GM18858 (cell line): ENCODE results near the gene ZNF597.
"Not testable (repeated sequence)": the region's sequence is repeated elsewhere in the genome, so short reads cannot be mapped to it uniquely, and the experiment has no call there.

Source experiments
- ATAC-seq: cut with Tn5 transposase; IDR thresholded peaks from one replicate; pipeline ENCODE4 v1.9.1; 2021; ENCODE audit not compliant: unreplicated experiment

The ZNF597 gene

GRCh38 chr16:3475604-3476375 is 32.5 kb upstream of the ZNF597 start:
- no peak for ATAC-seq

- ATAC-seq, result not testable (repeated sequence)
These were observed 31.6 kb upstream of the ZNF597 start for GRCh38 chr16:3474870-3475269.

DNA sequence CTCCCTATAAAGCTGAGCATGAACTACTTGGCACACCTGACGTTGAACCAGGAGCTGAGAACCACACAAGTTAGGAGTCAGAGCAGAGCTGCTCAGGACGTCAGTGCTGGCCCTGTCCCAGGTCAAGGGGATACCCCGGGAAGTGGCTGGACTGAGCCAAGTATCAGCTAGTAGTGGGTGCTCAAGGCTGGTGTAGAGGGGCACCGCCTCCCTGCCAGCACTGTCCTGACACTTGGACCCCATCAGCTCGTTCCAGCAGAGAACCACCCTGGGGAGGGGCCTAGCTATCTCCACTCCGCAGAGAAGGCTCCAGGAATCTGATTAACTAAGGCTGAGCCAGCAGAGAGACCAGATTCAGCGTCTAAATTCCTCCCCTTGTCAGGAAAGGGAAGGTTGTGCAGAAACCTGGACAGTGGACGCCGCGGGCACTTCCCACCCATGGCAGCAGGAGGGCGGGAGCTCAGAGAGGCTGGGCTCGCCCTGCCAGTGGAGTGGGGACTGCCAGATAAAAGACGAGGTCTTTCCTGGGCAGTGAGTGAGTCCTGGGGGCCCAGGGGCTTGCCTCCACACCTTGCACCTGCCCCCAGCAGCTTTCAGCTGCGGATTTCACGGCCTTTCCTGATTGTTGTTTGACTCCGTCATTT is 31.0 kb upstream of the ZNF597 start:
- no peak for ATAC-seq

- not testable (repeated sequence) for ATAC-seq
These were observed 30.3 kb upstream of the ZNF597 start for GRCh38 chr16:3473596-3473943.

DNA sequence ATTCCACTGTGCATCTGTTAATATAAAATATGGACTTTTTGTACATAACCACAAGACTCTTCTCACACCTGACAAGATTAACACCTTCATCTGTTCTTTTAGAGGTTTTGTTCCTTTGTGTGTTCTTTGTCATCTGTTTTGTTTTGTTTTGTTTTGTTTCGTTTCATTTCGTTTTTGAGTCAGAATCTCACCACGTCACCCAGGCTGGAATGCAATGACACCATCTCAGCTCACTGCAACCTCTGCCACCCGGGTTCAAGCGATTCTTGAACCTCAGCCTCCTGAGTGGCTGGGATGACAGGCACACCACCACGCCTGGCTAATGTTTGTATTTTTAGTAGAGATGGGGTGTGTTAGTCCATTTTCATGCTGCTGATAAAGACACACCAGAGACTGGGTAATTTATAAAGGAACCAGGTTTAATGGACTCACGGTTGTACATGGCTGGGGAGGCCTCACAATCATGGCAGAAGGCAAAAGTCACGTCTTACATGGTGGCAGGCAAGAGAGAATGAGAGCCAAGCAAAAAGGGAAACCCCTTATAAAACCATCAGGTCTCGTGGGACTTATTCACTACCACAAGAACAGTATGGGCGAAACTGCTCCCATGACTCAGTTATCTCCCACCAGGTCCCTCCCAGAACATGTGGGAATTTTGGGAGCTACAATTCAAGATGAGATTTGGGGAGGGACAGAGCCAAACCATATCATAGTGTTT is 29.7 kb upstream of the ZNF597 start:
- no peak for ATAC-seq

GRCh38 chr16:3471518-3472176 is 28.3 kb upstream of the ZNF597 start:
- ATAC-seq, result no peak

DNA sequence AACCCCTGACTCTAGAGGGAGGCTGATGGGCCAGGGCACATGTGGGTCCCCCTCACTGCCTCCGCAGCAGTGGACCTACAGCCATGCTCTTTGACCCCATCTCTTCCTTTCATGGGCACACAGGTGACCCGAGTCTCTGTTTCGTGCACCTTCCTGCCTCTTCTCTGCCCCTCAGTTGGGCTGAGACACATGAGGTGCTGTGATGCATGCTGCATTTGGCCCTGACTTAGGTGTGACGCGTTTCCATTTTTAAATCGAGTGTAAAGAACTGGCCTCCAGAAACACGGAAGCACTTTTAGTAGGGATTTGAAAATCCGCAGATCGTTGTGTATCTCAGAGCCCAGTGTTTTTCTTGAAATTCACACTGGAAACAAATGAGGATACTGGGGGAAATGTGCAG is 27.4 kb upstream of the ZNF597 start:
- no peak for ATAC-seq

DNA sequence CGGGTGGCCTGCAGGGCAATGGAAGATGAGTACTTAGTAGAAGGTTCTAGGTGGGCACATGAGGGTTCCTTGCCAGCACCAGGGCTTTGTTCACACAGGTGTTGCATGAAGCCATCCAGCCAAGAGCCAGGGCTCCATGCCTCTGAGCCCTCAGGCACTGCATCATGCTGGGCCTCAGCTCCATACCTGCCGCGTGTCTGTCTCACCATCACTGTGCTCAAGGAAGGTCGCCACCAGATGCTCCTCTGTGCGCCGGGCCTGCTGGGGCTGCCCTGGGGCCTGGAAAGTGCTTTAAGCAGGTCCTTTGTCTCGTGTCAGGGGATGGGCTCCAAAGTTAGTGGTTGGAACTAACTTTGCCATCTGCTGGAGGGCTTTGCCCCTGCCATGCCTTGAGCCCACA is 26.4 kb upstream of the ZNF597 start:
- no peak for ATAC-seq

GRCh38 chr16:3468501-3468900 is 25.2 kb upstream of the ZNF597 start:
- no peak for ATAC-seq

DNA sequence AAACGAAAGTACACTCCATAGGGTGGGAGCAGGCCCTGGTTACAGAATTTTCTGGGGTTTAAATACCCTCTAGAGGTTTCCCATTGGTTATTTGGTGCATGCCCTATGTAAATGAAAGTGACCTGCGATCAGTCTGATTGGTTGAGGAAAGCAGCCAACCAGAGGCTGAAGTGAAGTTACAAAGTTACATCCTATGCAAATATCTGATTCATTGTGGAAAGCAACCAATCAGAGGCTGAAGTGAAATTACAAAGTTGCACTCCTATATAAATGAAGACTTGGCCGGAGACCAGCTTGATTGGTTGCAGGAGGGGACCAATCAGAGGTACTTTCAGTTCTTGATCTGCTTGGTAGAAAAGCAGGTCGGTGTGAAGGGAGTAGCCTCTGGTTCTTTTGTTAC is 24.6 kb upstream of the ZNF597 start:
- no peak for ATAC-seq

GRCh38 chr16:3467182-3467581 is 23.9 kb upstream of the ZNF597 start:
- ATAC-seq, result no peak

- no peak for ATAC-seq
These were observed 22.7 kb upstream of the ZNF597 start for GRCh38 chr16:3465911-3466584.

DNA sequence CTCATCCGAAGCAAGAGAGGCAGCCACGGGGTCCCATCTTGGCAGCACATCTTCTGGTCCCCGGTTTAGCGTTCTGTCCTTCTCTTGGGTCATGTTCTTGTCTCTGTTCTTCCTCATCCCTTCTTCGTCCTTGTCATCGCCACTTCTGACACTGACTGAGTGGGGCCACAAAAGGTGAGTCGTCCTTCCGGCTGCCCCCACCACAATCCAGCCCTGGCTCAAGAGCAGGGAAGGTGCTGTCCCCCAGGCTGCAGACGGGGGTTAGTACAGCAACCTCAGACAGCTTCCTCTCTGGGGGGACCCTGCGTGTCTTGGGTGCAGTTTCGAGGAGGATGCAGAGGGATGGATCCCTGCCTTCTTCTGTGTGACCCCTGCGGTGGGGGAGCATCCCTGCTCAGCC is 22.0 kb upstream of the ZNF597 start:
- ATAC-seq, result no peak

GRCh38 chr16:3461151-3461550 is 17.8 kb upstream of the ZNF597 start:
- no peak for ATAC-seq

GRCh38 chr16:3460585-3460984 is 17.3 kb upstream of the ZNF597 start:
- ATAC-seq, result no peak

DNA sequence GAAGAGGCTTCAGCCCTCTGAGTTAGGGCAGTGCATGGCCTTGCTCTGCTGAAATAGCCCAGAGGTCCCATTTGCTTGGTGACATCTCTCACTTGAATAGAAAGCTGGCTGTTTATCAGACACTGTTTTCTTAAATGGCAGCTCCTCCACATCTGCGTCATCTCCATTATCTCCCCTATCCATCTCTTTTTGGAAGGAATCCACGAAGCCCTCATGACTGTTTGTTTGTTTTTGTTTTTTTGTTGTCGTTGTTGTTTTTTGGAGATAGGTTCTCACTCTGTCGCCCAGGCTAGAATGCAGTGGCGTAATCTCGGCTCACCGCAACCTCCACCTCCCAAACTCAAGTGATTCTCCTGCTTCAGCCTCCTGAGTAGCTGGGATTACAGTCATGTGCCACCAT is 16.8 kb upstream of the ZNF597 start:
- ATAC-seq, result no peak

GRCh38 chr16:3459401-3460090 is 16.2 kb upstream of the ZNF597 start:
- no peak for ATAC-seq

- no peak for ATAC-seq
These were observed 15.6 kb upstream of the ZNF597 start for GRCh38 chr16:3458852-3459361.

DNA sequence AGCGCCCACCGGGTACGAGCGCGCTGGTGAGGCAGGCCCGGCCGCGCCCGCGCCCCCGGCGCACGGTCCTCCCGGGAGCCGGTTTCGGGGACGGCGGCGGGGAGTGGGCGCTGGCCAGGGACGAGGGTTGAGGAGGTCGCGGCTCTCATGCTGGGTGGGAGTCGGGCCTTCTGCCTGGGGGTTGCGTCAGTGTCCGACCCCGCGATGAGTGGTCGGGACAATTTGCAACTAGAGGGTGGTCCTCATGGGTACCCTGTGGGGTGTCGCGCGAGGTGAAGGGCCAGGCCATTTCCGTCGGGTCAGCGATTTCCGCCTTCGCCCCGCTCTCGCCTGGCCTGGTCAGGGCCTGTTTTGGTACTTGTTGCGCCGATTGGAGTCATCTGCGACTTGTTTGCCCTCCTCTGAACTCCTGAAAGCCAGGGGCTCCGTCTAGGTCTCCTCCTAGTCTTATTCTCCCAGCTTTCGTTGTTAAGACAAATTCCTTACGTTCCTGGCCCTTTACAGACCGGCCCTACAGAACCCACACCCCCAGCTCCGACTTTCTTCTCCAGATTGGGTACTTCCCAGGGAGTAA is 15.1 kb upstream of the ZNF597 start:
- no peak for ATAC-seq
